ENCODE data around the gene MIOX.

The MIOX gene

DNA sequence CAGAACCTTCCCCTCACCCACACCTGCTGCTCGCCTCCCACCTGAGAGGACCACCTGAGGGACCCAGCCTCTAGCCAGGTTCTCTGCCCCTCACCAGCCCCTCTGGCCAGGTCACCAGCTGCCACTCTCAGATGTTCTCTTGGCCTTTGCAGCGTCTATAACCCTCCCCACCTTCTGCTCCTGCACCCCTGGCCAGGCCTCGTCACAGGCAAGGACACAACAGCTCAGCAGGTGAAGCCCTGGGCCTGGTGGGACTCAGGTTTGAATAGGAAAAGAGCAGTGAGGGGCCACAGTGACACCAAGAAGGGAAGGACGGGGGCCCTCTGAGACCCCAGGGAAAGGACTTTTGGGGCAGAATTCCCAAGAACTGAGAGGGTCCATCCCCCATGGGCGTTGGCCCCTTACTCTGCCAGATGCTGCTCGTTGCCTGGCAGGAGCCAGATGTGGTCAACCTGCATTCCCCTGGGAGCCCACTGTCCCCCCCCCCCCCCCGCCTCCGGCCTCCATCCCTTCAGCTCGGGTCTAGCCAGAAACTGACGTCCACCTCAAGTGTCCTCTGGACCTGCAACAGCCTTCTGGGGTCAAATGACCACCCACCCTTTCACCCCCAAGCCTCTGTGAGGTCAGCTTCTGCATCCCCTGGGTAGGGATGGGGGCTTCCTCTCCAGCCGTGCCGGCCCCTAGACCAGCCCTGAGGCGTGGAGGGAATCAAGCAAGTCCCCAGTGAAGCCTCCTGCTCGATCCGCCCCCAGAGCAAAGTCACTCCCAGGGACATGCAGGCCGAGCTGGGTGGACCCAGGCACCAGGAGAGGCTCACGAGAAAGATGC, 40.6 kb upstream of the MIOX start:
- TF ChIP-seq, protein P1, sequence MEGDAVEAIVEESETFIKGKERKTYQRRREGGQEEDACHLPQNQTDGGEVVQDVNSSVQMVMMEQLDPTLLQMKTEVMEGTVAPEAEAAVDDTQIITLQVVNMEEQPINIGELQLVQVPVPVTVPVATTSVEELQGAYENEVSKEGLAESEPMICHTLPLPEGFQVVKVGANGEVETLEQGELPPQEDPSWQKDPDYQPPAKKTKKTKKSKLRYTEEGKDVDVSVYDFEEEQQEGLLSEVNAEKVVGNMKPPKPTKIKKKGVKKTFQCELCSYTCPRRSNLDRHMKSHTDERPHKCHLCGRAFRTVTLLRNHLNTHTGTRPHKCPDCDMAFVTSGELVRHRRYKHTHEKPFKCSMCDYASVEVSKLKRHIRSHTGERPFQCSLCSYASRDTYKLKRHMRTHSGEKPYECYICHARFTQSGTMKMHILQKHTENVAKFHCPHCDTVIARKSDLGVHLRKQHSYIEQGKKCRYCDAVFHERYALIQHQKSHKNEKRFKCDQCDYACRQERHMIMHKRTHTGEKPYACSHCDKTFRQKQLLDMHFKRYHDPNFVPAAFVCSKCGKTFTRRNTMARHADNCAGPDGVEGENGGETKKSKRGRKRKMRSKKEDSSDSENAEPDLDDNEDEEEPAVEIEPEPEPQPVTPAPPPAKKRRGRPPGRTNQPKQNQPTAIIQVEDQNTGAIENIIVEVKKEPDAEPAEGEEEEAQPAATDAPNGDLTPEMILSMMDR (IDR thresholded peaks at IDR 0.05; ENCODE audit: low read depth, low read length), result no peak
- DNase-seq (ENCODE audit: low read depth in 2 of 2), result no peak
- no peak overlapping the region for H3K4me3 ChIP-seq (replicated peaks in 1 of 2; ENCODE audit: low read depth in 2 of 2, low read length in 2 of 2)

DNA sequence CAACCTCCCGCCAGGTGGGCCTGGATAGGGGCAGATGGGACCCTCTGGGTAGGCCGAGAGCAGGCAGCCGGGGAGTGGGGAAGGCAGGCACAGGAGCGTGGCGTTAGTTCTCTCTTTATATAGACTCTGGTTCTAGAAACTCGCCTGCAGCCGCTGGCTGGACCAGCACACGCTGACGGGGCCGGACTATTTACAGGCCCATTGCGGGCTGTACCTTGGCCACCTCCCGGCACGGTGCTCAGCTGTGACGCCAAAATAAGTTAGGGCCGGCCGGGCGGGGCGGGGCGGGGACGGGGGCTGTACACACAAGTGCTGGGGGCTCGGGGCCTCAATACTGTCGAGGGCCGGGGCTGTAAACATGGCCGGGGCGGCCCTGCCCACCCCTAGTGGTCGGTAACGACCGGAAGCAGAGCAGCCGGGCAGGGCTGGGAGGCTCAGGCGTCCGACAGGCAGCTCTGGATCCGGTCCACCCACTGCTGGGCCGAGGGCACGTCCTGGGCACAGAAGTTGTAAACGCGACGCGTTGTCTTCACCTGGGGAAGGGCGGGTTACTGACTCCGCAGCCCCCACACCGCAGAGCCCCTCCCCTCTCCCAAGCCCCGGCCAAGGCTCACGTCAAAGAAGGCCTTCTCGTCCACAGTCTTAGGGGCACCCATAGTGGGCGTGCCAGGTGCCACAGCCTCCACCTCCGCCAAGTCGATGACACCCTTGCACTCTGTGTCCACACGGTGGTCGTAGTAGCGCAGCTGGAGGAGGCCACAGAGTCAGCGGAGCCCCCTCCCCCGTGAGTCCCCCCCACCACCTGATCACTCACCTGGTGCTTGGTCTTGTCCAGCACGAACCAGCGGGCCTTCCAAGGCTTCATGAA, 39.7 kb upstream of the MIOX start:
- H3K4me3 ChIP-seq (replicated peaks in 1 of 2; ENCODE audit: low read depth in 2 of 2, low read length in 2 of 2), result no peak overlapping the region
- TF ChIP-seq, protein P1 (IDR thresholded peaks at IDR 0.05; ENCODE audit: low read depth, low read length), result no peak
- DNase-seq (ENCODE audit: low read depth in 2 of 2), result no peak

DNA sequence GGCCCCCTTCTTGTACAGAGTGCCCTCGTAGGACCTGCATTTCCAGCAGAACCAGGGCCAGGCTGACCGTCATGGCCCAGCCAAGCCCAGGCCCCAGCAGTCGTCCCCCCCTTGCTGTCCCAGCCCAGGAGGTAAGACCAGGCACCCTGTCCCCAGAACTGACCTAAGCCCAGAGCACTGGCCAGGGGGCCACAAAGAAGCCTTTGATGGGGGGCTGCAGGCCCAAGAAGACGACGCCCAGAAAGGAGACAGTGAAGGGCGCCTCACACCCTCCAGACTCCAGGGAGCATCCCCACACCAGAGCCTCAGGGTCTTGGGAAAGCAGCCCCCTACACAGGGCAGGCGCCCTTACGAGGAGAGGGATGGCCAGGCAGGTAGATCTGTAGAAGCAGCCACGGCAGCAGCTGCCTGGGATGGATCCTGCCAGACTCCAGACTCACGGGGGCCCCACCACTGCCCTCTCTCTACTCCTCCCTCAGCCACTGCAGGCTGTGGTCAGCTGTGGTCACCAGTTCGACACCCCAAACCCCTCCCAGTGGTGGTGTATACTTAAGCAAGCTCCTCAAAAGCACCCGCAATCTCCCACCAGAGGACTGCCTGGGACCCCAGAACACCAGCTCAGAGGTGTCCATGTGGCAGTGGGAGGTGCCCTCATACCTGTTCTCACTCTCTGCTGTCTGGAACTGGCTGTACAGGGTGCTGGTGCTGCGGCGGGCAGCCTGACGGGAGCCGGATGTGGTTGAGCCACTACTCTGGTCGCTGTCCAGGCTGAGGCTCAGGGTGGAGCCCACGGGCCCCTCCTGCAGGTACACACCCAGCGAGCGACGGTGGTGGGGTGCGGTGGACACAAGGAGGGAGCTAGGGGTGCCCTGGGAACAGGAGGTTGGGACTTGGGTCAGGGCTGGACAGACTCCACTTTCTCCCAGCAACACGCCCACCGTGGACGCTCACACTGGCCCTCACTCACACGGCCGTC, 38.8 kb upstream of the MIOX start:
- no peak overlapping the region for H3K4me3 ChIP-seq (replicated peaks in 1 of 2; ENCODE audit: low read depth in 2 of 2, low read length in 2 of 2)
- DNase-seq (ENCODE audit: low read depth in 2 of 2), result no peak
- TF ChIP-seq, protein P1 (IDR thresholded peaks at IDR 0.05; ENCODE audit: low read depth, low read length), result no peak

DNA sequence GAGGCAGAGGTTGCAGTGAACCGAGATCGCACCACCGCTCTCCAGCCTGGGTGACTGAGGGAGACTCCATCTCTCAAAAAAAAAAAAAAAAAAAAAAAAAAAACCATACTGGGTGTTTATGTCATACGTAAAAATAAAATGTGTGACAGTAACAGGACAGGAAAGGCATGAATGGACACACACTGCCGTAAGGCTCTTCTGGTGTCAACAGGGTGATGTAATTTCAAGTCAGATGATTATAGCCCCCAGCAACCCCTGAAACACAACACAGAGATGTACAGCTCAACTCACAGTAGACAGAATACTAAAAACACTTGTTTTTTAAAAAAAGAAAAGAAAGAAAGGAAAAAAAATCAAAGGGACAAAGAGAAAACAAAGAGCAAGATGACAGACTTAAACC, 34.0 kb upstream of the MIOX start:
- no peak overlapping the region for H3K4me3 ChIP-seq (replicated peaks in 1 of 2; ENCODE audit: low read depth in 2 of 2, low read length in 2 of 2)
- TF ChIP-seq, protein P1 (IDR thresholded peaks at IDR 0.05; ENCODE audit: low read depth, low read length), result no peak
- DNase-seq (ENCODE audit: low read depth in 2 of 2), result no peak

DNA sequence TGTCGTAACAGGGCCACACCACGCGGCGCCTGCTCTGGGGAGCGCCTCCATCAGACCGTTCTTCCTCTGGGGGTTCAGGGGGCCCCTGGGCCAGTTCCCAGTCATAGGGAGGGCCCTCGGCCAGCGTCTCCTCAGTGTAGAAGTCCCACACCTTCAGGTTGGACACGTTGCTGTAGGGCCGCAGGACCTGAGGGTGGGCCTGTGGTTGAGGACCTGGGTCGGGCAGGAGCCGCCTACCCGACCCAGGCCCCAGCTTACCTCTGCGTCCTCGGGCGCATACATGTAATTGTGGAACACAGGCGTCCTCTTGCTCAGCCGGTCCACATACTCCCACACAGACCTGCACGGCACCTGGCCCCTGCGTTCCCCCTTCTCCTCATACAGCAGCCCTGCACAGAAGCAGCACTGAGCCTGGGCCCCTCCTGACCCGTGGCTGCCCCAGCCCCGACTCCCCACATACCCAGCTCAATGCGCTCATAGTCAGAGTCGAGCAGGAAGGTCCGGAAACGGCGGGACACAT, 32.0 kb upstream of the MIOX start:
- H3K4me3 ChIP-seq (replicated peaks in 1 of 2; ENCODE audit: low read depth in 2 of 2, low read length in 2 of 2), result no peak overlapping the region
- TF ChIP-seq, protein P1 (IDR thresholded peaks at IDR 0.05; ENCODE audit: low read depth, low read length), result no peak
- no peak for DNase-seq (ENCODE audit: low read depth in 2 of 2)

DNA sequence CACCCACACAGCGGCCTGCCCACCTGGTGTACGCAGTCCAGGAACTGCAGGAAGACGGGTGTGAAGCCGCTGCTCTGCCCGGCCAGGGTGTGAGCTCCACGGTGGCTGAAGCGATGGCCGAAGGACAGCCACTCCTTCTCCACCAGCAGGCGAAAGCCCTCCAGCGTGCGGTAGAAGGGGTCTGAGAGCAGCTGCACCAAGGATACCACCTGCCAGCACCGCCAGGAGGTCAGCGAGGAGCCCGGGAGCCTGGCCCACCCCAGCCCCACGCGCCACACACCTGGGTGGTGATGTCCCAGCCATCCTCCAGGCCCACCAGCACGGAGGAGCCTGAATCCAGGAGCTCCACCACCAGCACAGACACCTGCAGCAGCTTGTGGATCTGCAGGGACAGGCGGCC, 31.5 kb upstream of the MIOX start:
- DNase-seq (ENCODE audit: low read depth in 2 of 2), result no peak
- TF ChIP-seq, protein P1 (IDR thresholded peaks at IDR 0.05; ENCODE audit: low read depth, low read length), result no peak
- H3K4me3 ChIP-seq (replicated peaks in 1 of 2; ENCODE audit: low read depth in 2 of 2, low read length in 2 of 2), result no peak overlapping the region

All from cardiac fibroblast (primary cell).